Adipose tissue (tissue), 3 donors: Measurements from ENCODE around the gene TECR. TPM values are rescaled to one million over a fixed set of nuclear protein-coding genes. Genes with fewer than 3 reads are reported as not detected.
"Not testable (repeated sequence)": the region's sequence is repeated elsewhere in the genome, so short reads cannot be mapped to it uniquely, and the experiment has no call there.

Experiments
- H3K27ac ChIP-seq: one replicate; pipeline ENCODE4 v1.5.1; 2013; ENCODE audit warnings: low read depth, low read length
- WGBS, 3 donors: extraction: QIAGEN DNeasy Blood & Tissue Kit; methylation state at CpG; one replicate each; pipeline ENCODE4 v1.1.7; 2013; 5-methylcytosine and 5-hydroxymethylcytosine counted together
- polyA plus RNA-seq, 3 donors: library from polyadenylated mRNA; stranded (reverse); fragments of 200-250 nt; gene quantifications; one replicate each; pipeline ENCODE4 v1.2.3, GENCODE V29; 2013
- donor health status: healthy with polysubstance abuse.
- donor health status: Bipolar disorder and iron deficiency.
- donor health status: healthy.

TECR gene
- polyA plus RNA-seq, 3 donors: 82.2 to 242 (median 129) TPM

GRCh38 chr19:14570864-14571527 is 41.6 kb downstream of the TECR start:
- WGBS, 3 donors: 37 to 46% (median 40%) methylated on average over 22 of the region's 22 CpGs

GRCh38 chr19:14571695-14572490 is 42.5 kb downstream of the TECR start, which contains the start of gene NDUFB7:
Gene NDUFB7 (minus strand): TSS chr19:14572066. CDS start chr19:14572000, 66 bp downstream.
- no peak within 1 kb of the TSS for H3K27ac ChIP-seq
- WGBS, 3 donors: 2% methylated on average over 40 of the region's 40 CpGs

More at GRCh38 chr19:14570864-14571527, 41.6 kb downstream of the TECR start:
- H3K27ac ChIP-seq: no peak overlapping the region

- WGBS, 3 donors: 84 to 85% (median 85%) methylated on average over 6 of the region's 6 CpGs
- H3K27ac ChIP-seq: no peak overlapping the region
These were observed 46.1 kb downstream of the TECR start for GRCh38 chr19:14575428-14575980.

GRCh38 chr19:14576363-14576762 is 47.0 kb downstream of the TECR start:
- 78 to 90% (median 82%) methylated on average over 8 of the region's 8 CpGs for WGBS, 3 donors
- H3K27ac ChIP-seq: no peak overlapping the region

- 66 to 80% (median 72%) methylated on average over 5 of the region's 5 CpGs for WGBS, 3 donors
- H3K27ac ChIP-seq: no peak overlapping the region
These were observed 47.9 kb downstream of the TECR start for GRCh38 chr19:14577264-14577663.

- no peak overlapping the region for H3K27ac ChIP-seq
- 54 to 65% (median 58%) methylated on average over 6 of the region's 6 CpGs for WGBS, 3 donors
These were observed 48.6 kb downstream of the TECR start for GRCh38 chr19:14577885-14578427.

GRCh38 chr19:14580623-14581237 is 51.3 kb downstream of the TECR start:
- 45 to 66% (median 64%) methylated on average over 6 of the region's 6 CpGs for WGBS, 3 donors
- H3K27ac ChIP-seq: no peak overlapping the region

GRCh38 chr19:14582894-14583340 is 53.5 kb downstream of the TECR start, which contains the start of gene CLEC17A:
Gene CLEC17A (plus strand): TSS chr19:14583084. CDS start chr19:14583161, 77 bp downstream.
- WGBS, 3 donors: 25 to 40% (median 37%) methylated on average over 6 of the region's 6 CpGs
- H3K27ac ChIP-seq: no peak within 1 kb of the TSS

GRCh38 chr19:14584372-14584771 is 55.0 kb downstream of the TECR start:
- H3K27ac ChIP-seq: not testable (repeated sequence)

GRCh38 chr19:14585187-14585586 is 55.8 kb downstream of the TECR start:
- not testable (repeated sequence) for H3K27ac ChIP-seq
- WGBS, 3 donors: 66 to 76% (median 71%) methylated on average over 3 of the region's 3 CpGs

More at GRCh38 chr19:14584372-14584771, 55.0 kb downstream of the TECR start:
- 80 to 91% (median 91%) methylated on average over 4 of the region's 5 CpGs for WGBS, 3 donors

GRCh38 chr19:14589433-14589832 is 60.0 kb downstream of the TECR start:
- not testable (repeated sequence) for H3K27ac ChIP-seq
- 66 to 71% (median 67%) methylated on average over 4 of the region's 4 CpGs for WGBS, 3 donors

- WGBS, 3 donors: 83 to 93% (median 91%) methylated on average over 3 of the region's 3 CpGs
- no peak overlapping the region for H3K27ac ChIP-seq
These were observed 66.2 kb downstream of the TECR start for GRCh38 chr19:14595558-14595957.

- no peak overlapping the region for H3K27ac ChIP-seq
- whole genome bisulfite sequencing, 3 donors: 83 to 94% (median 91%) methylated on average over 8 of the region's 8 CpGs
These were observed 70.3 kb downstream of the TECR start for GRCh38 chr19:14599548-14600147.

GRCh38 chr19:14603990-14604387 is 74.6 kb downstream of the TECR start:
- H3K27ac ChIP-seq: no peak overlapping the region
- WGBS, 3 donors: 72 to 79% (median 77%) methylated on average over 2 of the region's 2 CpGs

- 58 to 79% (median 74%) methylated on average over 9 of the region's 9 CpGs for WGBS, 3 donors
- H3K27ac ChIP-seq: no peak overlapping the region
These were observed 77.2 kb downstream of the TECR start for GRCh38 chr19:14606627-14607026.

GRCh38 chr19:14611051-14611450 is 81.7 kb downstream of the TECR start:
- H3K27ac ChIP-seq: no peak overlapping the region
- 49 to 72% (median 51%) methylated on average over 4 of the region's 4 CpGs for whole genome bisulfite sequencing, 3 donors

- H3K27ac ChIP-seq: not testable (repeated sequence)
- WGBS, 3 donors: 70 to 81% (median 76%) methylated on average over 5 of the region's 5 CpGs
These were observed 82.8 kb downstream of the TECR start for GRCh38 chr19:14612242-14612641.

GRCh38 chr19:14612657-14613056 is 83.3 kb downstream of the TECR start:
- no peak overlapping the region for H3K27ac ChIP-seq
- 83 to 89% (median 88%) methylated on average over 4 of the region's 4 CpGs for WGBS, 3 donors
